ENCODE measurements around the gene EED. TPM values are rescaled to one million over a fixed set of nuclear protein-coding genes. Genes with fewer than 3 reads are reported as not detected.

The EED gene
- total and polyA plus RNA-seq, 2 donors from 2014 or later: 14.9 to 21.1 TPM

- TF ChIP-seq CTCF (IDR thresholded peaks at IDR 0.05; ENCODE audit: borderline replicate concordance, extremely low read depth, insufficient read depth): no peak
- H3K9ac ChIP-seq (ENCODE audit: low read length in 3 of 3): no peak overlapping the region
- H3K36me3 ChIP-seq (ENCODE audit: control insufficient read depth in 2 of 3, insufficient read depth in 3 of 3, low read length in 3 of 3): peaks cover 0 to 3% (median 0%) of the 10 kb centered on the region in 3 donors
- DNase-seq (no peak), FAIRE-seq (no peak)
- H3K9me3 ChIP-seq (ENCODE audit: control insufficient read depth in 2 of 3, insufficient read depth in 1 of 3, low read length in 3 of 3): no peaks in the 10 kb centered on the region
- H3K27me3 ChIP-seq (ENCODE audit: control insufficient read depth, insufficient read depth, low read length): no peaks in the 10 kb centered on the region
- H3K4me1 ChIP-seq (ENCODE audit: control insufficient read depth in 2 of 3, insufficient read depth in 2 of 3, low read depth in 1 of 3, low read length in 3 of 3): peaks cover 0 to 5% (median 0%) of the 10 kb centered on the region in 3 donors
- no peak overlapping the region for H3K4me3 ChIP-seq (ENCODE audit: low read length in 3 of 3)
- intact Hi-C loops (cut with DNase I): loop anchor here (10.0 kb wide), 1 partner anchor 171 kb away; no protein-coding TSS in a partner anchor
- no peak overlapping the region for H3K27ac ChIP-seq (ENCODE audit: low read depth in 2 of 2, low read length in 2 of 2)
Observed at GRCh38 chr11:86205421-86206336, 38.9 kb upstream of the EED start.

- H3K4me3 ChIP-seq (ENCODE audit: low read length in 3 of 3): no peak overlapping the region
- H3K9ac ChIP-seq (ENCODE audit: low read length in 3 of 3): no peak overlapping the region
- FAIRE-seq (no peak), DNase-seq (no peak)
- intact Hi-C loops (cut with DNase I): loop anchor here (10.0 kb wide), 1 partner anchor 172 kb away; no protein-coding TSS in a partner anchor
- no peak for TF ChIP-seq CTCF (IDR thresholded peaks at IDR 0.05; ENCODE audit: borderline replicate concordance, extremely low read depth, insufficient read depth)
- peaks cover 0 to 5% (median 0%) of the 10 kb centered on the region in 3 donors for H3K4me1 ChIP-seq (ENCODE audit: control insufficient read depth in 2 of 3, insufficient read depth in 2 of 3, low read depth in 1 of 3, low read length in 3 of 3)
- no peaks in the 10 kb centered on the region for H3K27me3 ChIP-seq (ENCODE audit: control insufficient read depth, insufficient read depth, low read length)
- peaks cover 0 to 3% (median 0%) of the 10 kb centered on the region in 3 donors for H3K36me3 ChIP-seq (ENCODE audit: control insufficient read depth in 2 of 3, insufficient read depth in 3 of 3, low read length in 3 of 3)
- H3K27ac ChIP-seq (ENCODE audit: low read depth in 2 of 2, low read length in 2 of 2): no peak overlapping the region
- H3K9me3 ChIP-seq (ENCODE audit: control insufficient read depth in 2 of 3, insufficient read depth in 1 of 3, low read length in 3 of 3): no peaks in the 10 kb centered on the region
Observed at GRCh38 chr11:86206337-86206695, 38.2 kb upstream of the EED start.

GRCh38 chr11:86207413-86207812 is 37.1 kb upstream of the EED start:
- no peaks in the 10 kb centered on the region for H3K9me3 ChIP-seq (ENCODE audit: control insufficient read depth in 2 of 3, insufficient read depth in 1 of 3, low read length in 3 of 3)
- no peak for FAIRE-seq

More at GRCh38 chr11:86207413-86207812, 37.1 kb upstream of the EED start:
- TF ChIP-seq CTCF (IDR thresholded peaks at IDR 0.05; ENCODE audit: borderline replicate concordance, extremely low read depth, insufficient read depth): no peak
- Histone ChIP-seq H3K4me3 (ENCODE audit: low read length in 3 of 3) (no peak overlapping the region), H3K36me3 (ENCODE audit: control insufficient read depth in 2 of 3, insufficient read depth in 3 of 3, low read length in 3 of 3) (no peaks in the 10 kb centered on the region), H3K27ac (ENCODE audit: low read depth in 2 of 2, low read length in 2 of 2) (no peak overlapping the region), H3K4me1 (ENCODE audit: control insufficient read depth in 2 of 3, insufficient read depth in 2 of 3, low read depth in 1 of 3, low read length in 3 of 3) (no peaks in the 10 kb centered on the region), H3K27me3 (ENCODE audit: control insufficient read depth, insufficient read depth, low read length) (no peaks in the 10 kb centered on the region), H3K9ac (ENCODE audit: low read length in 3 of 3) (no peak overlapping the region)
- intact Hi-C loops (cut with DNase I): loop anchor here (10.0 kb wide), 1 partner anchor 173 kb away; no protein-coding TSS in a partner anchor
- no peak for DNase-seq
